ENCODE data around the gene PPWD1. TPM values are rescaled to one million over a fixed set of nuclear protein-coding genes. Genes with fewer than 3 reads are reported as not detected.

Gene PPWD1
- total and polyA plus RNA-seq, 2 of the 13 experiments (the other 11 are each of a cell fraction or from before 2014, with no cell fraction given), result 7.4 to 44.3 TPM

DNA sequence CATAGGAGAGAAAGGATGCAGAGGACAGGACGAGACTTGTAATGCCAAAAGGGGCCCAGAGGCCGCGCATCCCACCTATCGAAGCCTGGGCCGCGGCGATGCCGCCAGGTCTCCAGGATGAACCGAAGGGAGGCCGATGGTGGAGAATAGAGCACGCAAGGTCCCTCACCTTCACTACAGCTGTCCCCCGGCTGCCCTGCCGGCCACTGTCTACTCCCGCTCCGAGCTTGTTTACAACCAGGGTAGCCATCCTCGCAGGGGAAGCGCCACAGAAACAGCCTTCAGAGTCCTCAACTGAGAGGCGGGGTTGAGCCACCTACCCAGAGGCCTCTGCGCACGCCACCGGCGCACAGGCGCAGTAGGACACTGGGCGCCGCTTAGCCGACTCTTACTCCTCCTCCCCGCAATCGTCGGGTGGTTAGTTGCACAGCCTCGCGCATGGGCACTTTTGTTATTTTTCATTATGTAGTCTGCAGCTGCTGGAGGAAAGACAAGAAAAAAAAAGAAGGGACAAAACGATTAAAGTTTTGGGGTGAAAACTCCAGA is 61.0 kb downstream of the PPWD1 start, which contains the start of gene TRIM23 (continued):
- TF ChIP-seq, protein P1, sequence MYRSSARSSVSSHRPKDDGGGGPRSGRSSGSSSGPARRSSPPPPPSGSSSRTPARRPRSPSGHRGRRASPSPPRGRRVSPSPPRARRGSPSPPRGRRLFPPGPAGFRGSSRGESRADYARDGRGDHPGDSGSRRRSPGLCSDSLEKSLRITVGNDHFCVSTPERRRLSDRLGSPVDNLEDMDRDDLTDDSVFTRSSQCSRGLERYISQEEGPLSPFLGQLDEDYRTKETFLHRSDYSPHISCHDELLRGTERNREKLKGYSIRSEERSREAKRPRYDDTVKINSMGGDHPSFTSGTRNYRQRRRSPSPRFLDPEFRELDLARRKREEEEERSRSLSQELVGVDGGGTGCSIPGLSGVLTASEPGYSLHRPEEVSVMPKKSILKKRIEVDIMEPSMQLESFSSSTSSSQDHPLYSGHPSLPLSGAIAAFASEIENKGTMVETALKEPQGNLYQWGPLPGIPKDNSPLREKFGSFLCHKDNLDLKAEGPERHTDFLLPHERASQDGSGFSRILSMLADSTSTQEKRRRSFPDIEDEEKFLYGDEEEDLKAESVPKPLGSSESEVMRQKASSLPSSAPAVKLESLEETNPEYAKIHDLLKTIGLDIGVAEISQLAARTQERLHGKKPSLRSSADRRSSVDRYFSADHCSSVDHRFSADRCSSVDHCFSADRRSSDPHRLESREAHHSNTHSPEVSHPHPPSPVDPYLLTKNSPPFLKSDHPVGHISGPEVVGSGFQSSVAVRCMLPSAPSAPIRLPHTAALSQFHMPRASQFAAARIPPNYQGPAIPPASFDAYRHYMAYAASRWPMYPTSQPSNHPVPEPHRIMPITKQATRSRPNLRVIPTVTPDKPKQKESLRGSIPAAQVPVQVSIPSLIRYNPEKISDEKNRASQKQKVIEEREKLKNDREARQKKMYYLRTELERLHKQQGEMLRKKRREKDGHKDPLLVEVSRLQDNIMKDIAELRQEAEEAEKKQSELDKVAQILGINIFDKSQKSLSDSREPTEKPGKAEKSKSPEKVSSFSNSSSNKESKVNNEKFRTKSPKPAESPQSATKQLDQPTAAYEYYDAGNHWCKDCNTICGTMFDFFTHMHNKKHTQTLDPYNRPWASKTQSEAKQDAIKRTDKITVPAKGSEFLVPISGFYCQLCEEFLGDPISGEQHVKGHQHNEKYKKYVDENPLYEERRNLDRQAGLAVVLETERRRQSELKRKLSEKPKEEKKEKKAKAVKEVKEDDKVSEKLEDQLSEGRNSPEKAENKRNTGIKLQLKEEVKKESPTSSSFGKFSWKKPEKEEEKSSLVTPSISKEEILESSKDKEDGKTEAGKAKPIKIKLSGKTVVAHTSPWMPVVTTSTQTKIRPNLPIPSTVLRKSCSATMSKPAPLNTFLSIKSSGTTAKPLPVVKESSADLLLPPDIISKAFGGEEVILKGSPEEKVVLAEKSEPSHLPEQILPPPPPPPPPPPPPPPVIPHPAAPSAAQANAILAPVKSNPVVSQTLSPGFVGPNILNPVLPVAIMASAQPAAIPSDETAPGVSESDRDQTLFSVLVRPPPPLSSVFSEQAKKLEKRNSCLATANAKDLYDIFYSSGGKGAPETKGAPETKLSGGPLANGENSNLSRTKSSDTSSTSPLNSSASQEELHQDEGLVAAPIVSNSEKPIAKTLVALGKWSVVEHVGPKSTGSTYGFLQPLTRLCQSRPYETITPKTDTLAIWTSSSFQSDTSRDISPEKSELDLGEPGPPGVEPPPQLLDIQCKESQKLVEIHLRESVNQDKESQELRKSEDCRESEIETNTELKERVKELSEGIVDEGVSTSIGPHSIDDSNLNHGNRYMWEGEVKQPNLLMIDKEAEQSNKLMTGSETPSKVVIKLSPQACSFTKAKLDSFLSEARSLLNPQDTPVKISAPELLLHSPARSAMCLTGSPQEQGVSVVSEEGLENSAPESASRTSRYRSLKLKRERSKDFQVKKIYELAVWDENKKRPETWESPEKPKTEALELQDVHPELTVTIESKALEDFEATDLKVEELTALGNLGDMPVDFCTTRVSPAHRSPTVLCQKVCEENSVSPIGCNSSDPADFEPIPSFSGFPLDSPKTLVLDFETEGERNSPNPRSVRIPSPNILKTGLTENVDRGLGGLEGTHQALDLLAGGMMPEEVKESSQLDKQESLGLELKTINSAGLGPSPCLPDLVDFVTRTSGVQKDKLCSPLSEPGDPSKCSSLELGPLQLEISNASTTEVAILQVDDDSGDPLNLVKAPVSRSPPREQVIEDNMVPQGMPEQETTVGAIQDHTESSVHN (CRISPR knock-in tag; IDR thresholded peaks at IDR 0.05), result no peak
- TF ChIP-seq MZF1 (CRISPR knock-in tag; IDR thresholded peaks at IDR 0.05; ENCODE audit: borderline replicate concordance) (no peak), ZNF432 (CRISPR knock-in tag; IDR thresholded peaks at IDR 0.05; ENCODE audit: borderline replicate concordance) (no peak), HMG20B (CRISPR knock-in tag; conservative IDR thresholded peaks at IDR 0.05) (no peak), E2F1 (CRISPR knock-in tag; IDR thresholded peaks at IDR 0.05) (no peak), JDP2 (CRISPR knock-in tag; IDR thresholded peaks at IDR 0.05; ENCODE audit: borderline replicate concordance) (no peak), ZNF34 (CRISPR knock-in tag; IDR thresholded peaks at IDR 0.05; ENCODE audit: borderline replicate concordance) (no peak; the same call in 1 of the 2 replicates), DNMT3B (CRISPR knock-in tag; conservative IDR thresholded peaks at IDR 0.05) (no peak; the same call in 1 of the 2 replicates), ZNF781 (CRISPR knock-in tag; IDR thresholded peaks at IDR 0.05; ENCODE audit: borderline replicate concordance, not compliant biosample characterization) (no peak), SP1 (IDR thresholded peaks at IDR 0.05) (no peak), SP1 (CRISPR knock-in tag; IDR thresholded peaks at IDR 0.05) (no peak), ZNF180 (CRISPR knock-in tag; IDR thresholded peaks at IDR 0.05; ENCODE audit: borderline replicate concordance, low read depth) (no peak), ZNF234 (CRISPR knock-in tag; conservative IDR thresholded peaks at IDR 0.05) (no peak), ARID2 (CRISPR knock-in tag; IDR thresholded peaks at IDR 0.05; ENCODE audit: borderline replicate concordance) (no peak), STAG1 (CRISPR knock-in tag; IDR thresholded peaks at IDR 0.05) (no peak), ZNF124 (CRISPR knock-in tag; IDR thresholded peaks at IDR 0.05) (0 out of 2 replicates have a peak, but pooled peaks have one; percentile 9), ZNF629 (CRISPR knock-in tag; conservative IDR thresholded peaks at IDR 0.05) (no peak), SMAD9 (CRISPR knock-in tag; IDR thresholded peaks at IDR 0.05) (no peak), GTF2F1 (IDR thresholded peaks at IDR 0.05; ENCODE audit: low read length) (no peak), BRD4 (CRISPR knock-in tag; IDR thresholded peaks at IDR 0.05) (no peak), CC2D1A (CRISPR knock-in tag; IDR thresholded peaks at IDR 0.05) (no peak)
- TF ChIP-seq, protein P2, sequence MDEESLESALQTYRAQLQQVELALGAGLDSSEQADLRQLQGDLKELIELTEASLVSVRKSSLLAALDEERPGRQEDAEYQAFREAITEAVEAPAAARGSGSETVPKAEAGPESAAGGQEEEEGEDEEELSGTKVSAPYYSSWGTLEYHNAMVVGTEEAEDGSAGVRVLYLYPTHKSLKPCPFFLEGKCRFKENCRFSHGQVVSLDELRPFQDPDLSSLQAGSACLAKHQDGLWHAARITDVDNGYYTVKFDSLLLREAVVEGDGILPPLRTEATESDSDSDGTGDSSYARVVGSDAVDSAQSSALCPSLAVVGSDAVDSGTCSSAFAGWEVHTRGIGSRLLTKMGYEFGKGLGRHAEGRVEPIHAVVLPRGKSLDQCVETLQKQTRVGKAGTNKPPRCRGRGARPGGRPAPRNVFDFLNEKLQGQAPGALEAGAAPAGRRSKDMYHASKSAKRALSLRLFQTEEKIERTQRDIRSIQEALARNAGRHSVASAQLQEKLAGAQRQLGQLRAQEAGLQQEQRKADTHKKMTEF (CRISPR knock-in tag; IDR thresholded peaks at IDR 0.05), result peak; percentile 54; the same call in 1 of the 2 replicates

Measured in HepG2 (cell line).